GM23248 (cell line): ENCODE data around the gene SEC31B. TPM values are rescaled to one million over a fixed set of nuclear protein-coding genes. Genes with fewer than 3 reads are reported as not detected.

ENCODE experiments used
- DNase-seq: peaks from one replicate; pipeline ENCODE4 v3.0.0-alpha.2; 2015
- H2AFZ ChIP-seq: fragments of 200-600 bp; sonication (generic); 2 replicates; pipeline ENCODE4 v1.6.1; 2016; ENCODE audit warnings: antibody characterized with exemption
- H3F3A ChIP-seq: fragments of 200-600 bp; sonication (generic); 2 replicates; pipeline ENCODE4 v1.6.1; 2016; ENCODE audit warnings: mild to moderate bottlenecking, antibody characterized with exemption, mixed run types; ENCODE audit not compliant: insufficient read depth
- H3K27ac ChIP-seq: fragments of 200-600 bp; sonication (generic); 2 replicates; pipeline ENCODE4 v1.5.1; 2016; ENCODE audit warnings: mild to moderate bottlenecking
- H3K27me3 ChIP-seq: fragments of 200-600 bp; sonication (generic); replicated peaks from 2 replicates; pipeline ENCODE4 v1.6.1; 2016; ENCODE audit warnings: mild to moderate bottlenecking; ENCODE audit not compliant: insufficient read depth
- H3K36me3 ChIP-seq: fragments of 200-600 bp; sonication (generic); 2 replicates; pipeline ENCODE4 v1.6.1; 2016; ENCODE audit warnings: low read depth, mild to moderate bottlenecking
- H3K4me1 ChIP-seq: fragments of 200-600 bp; sonication (generic); 2 replicates; pipeline ENCODE4 v1.6.1; 2016; ENCODE audit warnings: mild to moderate bottlenecking; ENCODE audit not compliant: insufficient read depth
- H3K4me2 ChIP-seq: fragments of 200-600 bp; sonication (generic); one replicate; pipeline ENCODE4 v1.6.1; 2016; ENCODE audit warnings: mild to moderate bottlenecking; ENCODE audit not compliant: unreplicated experiment
- H3K4me3 ChIP-seq: fragments of 200-600 bp; sonication (generic); 2 replicates; pipeline ENCODE4 v1.5.1; 2016; ENCODE audit warnings: mild to moderate bottlenecking
- H3K79me2 ChIP-seq: fragments of 200-600 bp; sonication (generic); 2 replicates; pipeline ENCODE4 v1.6.1; 2016; ENCODE audit warnings: mild to moderate bottlenecking; ENCODE audit not compliant: insufficient read depth
- H3K9ac ChIP-seq: fragments of 200-600 bp; sonication (generic); 2 replicates; pipeline ENCODE4 v1.6.1; 2016; ENCODE audit warnings: mild to moderate bottlenecking
- H3K9me2 ChIP-seq: fragments of 200-600 bp; sonication (generic); 2 replicates; pipeline ENCODE4 v1.6.1; 2016; ENCODE audit warnings: mixed run types, mild to moderate bottlenecking, moderate library complexity; ENCODE audit not compliant: insufficient read depth
- H3K9me3 ChIP-seq: fragments of 200-600 bp; sonication (generic); one replicate; pipeline ENCODE4 v1.6.1; 2017; ENCODE audit warnings: low read depth
- H4K20me1 ChIP-seq: fragments of 200-600 bp; sonication (generic); 2 replicates; pipeline ENCODE4 v1.6.0; 2016; ENCODE audit not compliant: insufficient read depth
- EZH2 ChIP-seq: fragments of 200-600 bp; sonication (generic); IDR thresholded peaks from 2 replicates; pipeline ENCODE4 v1.6.1; 2018; ENCODE audit warnings: antibody characterized with exemption, mild to moderate bottlenecking; ENCODE audit not compliant: insufficient read depth, poor library complexity, severe bottlenecking
- EZH2phosphoT487 ChIP-seq: fragments of 200-600 bp; sonication (generic); IDR thresholded peaks from 2 replicates; pipeline ENCODE4 v1.6.1; 2018; ENCODE audit warnings: antibody characterized with exemption, moderate library complexity, mild to moderate bottlenecking, low read depth; ENCODE audit not compliant: insufficient read depth
- WGBS, 2 experiments: methylation state at CpG; one replicate each; pipeline ENCODE4 v1.1.6; 2015 to 2017; ENCODE audit warnings: low lambda C conversion rate in 2 of 2, low coverage in 1 of 2; ENCODE audit errors: missing lambda C conversion rate in 2 of 2; 5-methylcytosine and 5-hydroxymethylcytosine counted together
- in situ Hi-C: fragments of 300-500 bp; cut with MboI; formaldehyde crosslinking; loops from 2 replicates; pipeline ENCODE4 v1.15.0; 2020
- polyA plus RNA-seq: library from polyadenylated mRNA; unstranded; fragments of >200 nt; fragmentation: Nextera tagmentation; extraction: Ambion mirVana; gene quantifications from 2 replicates; pipeline ENCODE4 v1.2.1, GENCODE V29; 2016
- total RNA-seq: library from RNA; depleted of rRNA; stranded (reverse); fragments of >200 nt; shearing (Covaris generic); gene quantifications from 2 replicates; pipeline ENCODE4 v1.2.3, GENCODE V29; 2014; rRNA removed

The SEC31B gene
- total and polyA plus RNA-seq, 2 experiments from 2014 or later = 2.5 to 4.5 TPM

DNA sequence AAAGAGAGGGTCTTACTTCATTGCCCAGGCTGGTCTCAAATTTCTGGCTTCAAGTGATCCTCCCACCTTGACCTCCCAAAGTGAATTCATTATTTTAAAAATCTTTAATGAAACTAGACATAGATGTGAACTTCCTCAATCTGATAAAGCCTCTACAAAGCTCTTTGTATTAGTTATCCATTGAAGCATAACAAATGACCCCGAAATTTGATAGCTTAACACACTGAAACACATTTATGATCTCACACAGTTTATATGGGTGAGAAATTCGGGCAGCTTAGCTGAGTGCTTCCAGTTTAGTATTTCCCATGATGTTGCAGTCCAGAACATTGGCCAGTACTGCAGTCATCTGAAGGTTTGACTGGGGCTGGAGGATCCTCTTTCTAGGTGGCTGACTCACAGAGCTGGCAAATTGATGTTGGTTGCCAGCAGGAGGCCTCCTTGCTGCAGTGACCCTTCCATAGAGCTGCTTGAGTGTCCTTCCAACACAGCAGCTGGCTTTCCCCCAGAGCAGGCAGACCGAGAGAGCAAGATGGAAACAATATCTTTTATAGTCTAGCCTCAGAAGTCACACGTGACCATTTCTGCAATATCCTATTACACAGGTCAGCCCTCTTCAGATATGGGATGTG lies 73.4 kb downstream of the SEC31B start:
- WGBS, 2 experiments = 20 to 29% methylated on average over 4 of the region's 4 CpGs
- no peak overlapping the region for H3K9ac ChIP-seq

DNA sequence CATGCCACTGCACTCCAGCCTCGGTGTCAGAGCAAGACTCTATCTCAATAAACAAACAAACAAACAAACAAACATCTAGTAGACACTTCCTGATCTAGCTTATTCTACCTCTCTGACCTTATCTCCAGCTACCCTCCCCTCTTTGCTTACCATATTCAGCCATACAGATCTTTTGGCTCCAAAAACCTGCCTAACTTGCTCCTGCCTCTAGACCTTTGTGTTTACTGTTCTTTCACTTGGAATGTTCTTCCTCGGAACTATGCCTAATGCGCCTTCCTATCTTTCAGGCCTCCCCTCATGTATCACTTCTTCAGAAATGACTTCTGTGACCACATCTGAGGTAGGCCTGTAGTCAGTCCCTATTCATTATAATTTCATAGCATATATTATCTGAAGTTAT lies 77.1 kb downstream of the SEC31B start:
- no peak overlapping the region for H3K27ac ChIP-seq
- peaks cover 10% of the 10 kb centered on the region for H3K27me3 ChIP-seq
- H3K4me3 ChIP-seq = no peak overlapping the region
- H2AFZ ChIP-seq = no peak overlapping the region
- no peak overlapping the region for H3K9ac ChIP-seq
- 82 to 83% methylated on average over 3 of the region's 3 CpGs for WGBS, 2 experiments
- DNase-seq = no peak
- H3F3A ChIP-seq = no peaks in the 10 kb centered on the region
- no peaks in the 10 kb centered on the region; the same call in 1 of the 2 replicates for H4K20me1 ChIP-seq
- TF ChIP-seq EZH2 (no peak), EZH2phosphoT487 (no peak)
- no peaks in the 10 kb centered on the region for H3K9me3 ChIP-seq
- no peaks in the 10 kb centered on the region for H3K4me1 ChIP-seq
- in situ Hi-C loops = no loop called here
- H3K79me2 ChIP-seq = no peaks in the 10 kb centered on the region
- H3K36me3 ChIP-seq = no peaks in the 10 kb centered on the region
- H3K9me2 ChIP-seq = no peaks in the 10 kb centered on the region
- H3K4me2 ChIP-seq = no peak overlapping the region

More for the DNA sequence above, 73.4 kb downstream of the SEC31B start:
- no peaks in the 10 kb centered on the region for H3F3A ChIP-seq
- H4K20me1 ChIP-seq = no peaks in the 10 kb centered on the region; the same call in 1 of the 2 replicates
- H2AFZ ChIP-seq = no peak overlapping the region
- TF ChIP-seq EZH2phosphoT487 (no peak), EZH2 (no peak)
- H3K4me2 ChIP-seq = no peak overlapping the region
- H3K4me1 ChIP-seq = no peaks in the 10 kb centered on the region
- in situ Hi-C loops = no loop called here
- H3K79me2 ChIP-seq = no peaks in the 10 kb centered on the region
- H3K9me3 ChIP-seq = no peaks in the 10 kb centered on the region
- no peak overlapping the region for H3K27ac ChIP-seq
- no peaks in the 10 kb centered on the region for H3K9me2 ChIP-seq
- no peak overlapping the region for H3K4me3 ChIP-seq
- DNase-seq = no peak
- H3K27me3 ChIP-seq = peaks cover 14% of the 10 kb centered on the region
- H3K36me3 ChIP-seq = no peaks in the 10 kb centered on the region

DNA sequence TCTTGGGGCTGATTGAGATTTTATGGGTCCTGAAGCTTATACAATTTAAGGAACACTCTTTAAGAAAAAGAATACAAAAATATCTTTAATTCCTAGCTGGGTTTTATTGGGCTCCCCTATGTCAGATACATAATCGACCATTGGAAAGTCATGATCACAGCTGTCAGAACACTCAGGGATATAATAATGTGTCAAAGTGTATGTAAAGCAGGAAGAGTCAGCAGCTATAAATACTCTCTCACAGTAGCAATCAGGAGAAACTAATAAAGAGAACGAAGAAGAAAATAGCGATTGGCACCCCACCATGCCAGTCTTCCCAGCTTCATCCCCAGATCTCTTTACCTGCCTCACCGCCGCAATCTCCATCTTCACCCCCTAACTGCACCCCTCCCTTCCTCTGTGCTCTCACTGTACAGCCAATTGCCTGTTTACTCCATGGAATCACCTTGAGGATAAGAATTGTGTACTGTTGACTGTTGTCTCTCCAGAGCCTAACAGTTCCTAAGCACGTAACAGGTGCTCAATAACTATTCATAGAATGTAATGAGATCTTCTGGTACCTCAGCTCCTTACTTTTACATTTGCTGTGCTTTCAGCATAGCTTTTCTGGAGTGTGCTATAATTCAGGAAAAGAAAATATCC lies 80.9 kb downstream of the SEC31B start:
- Histone ChIP-seq H2AFZ (no peak overlapping the region), H3K36me3 (no peaks in the 10 kb centered on the region), H3K4me2 (no peak overlapping the region), H3K79me2 (no peaks in the 10 kb centered on the region), H3K27ac (no peak overlapping the region), H4K20me1 (no peaks in the 10 kb centered on the region; the same call in 1 of the 2 replicates), H3K9ac (no peak overlapping the region), H3K27me3 (peaks cover 2% of the 10 kb centered on the region), H3K4me1 (no peaks in the 10 kb centered on the region), H3F3A (no peaks in the 10 kb centered on the region), H3K9me3 (no peaks in the 10 kb centered on the region), H3K9me2 (no peaks in the 10 kb centered on the region), H3K4me3 (no peak overlapping the region)
- no peak for DNase-seq
- TF ChIP-seq EZH2phosphoT487 = no peak
- TF ChIP-seq EZH2 = no peak
- in situ Hi-C loops = no loop called here
- 82 to 85% methylated on average over 6 of the region's 6 CpGs for WGBS, 2 experiments

Other genes starting within 250 kb of the SEC31B start
- 56.7 and 72.6 TPM in 2 replicates for gene BLOC1S2, start 233.2 kb downstream of the SEC31B start, total RNA-seq
- 90.8 and 97.6 TPM in 2 replicates for gene BLOC1S2, start 233.2 kb downstream of the SEC31B start, polyA plus RNA-seq
- not detected in 2 replicates for gene PKD2L1, start 189.6 kb downstream of the SEC31B start, total RNA-seq
- gene PKD2L1, start 189.6 kb downstream of the SEC31B start, polyA plus RNA-seq = not detected in 2 replicates
- gene SCD, start 172.6 kb downstream of the SEC31B start, total RNA-seq = 19.5 and 24.2 TPM in 2 replicates
- gene SCD, start 172.6 kb downstream of the SEC31B start, polyA plus RNA-seq = 18.6 and 19.5 TPM in 2 replicates
- not detected in 2 replicates for gene WNT8B, start 56.9 kb downstream of the SEC31B start, total RNA-seq
- gene WNT8B, start 56.9 kb downstream of the SEC31B start, polyA plus RNA-seq = not detected in 2 replicates
- 123 and 124 TPM in 2 replicates for gene NDUFB8, start 10.0 kb upstream of the SEC31B start, total RNA-seq
- gene NDUFB8, start 10.0 kb upstream of the SEC31B start, polyA plus RNA-seq = 294 and 324 TPM in 2 replicates
- gene HIF1AN, start 16.1 kb upstream of the SEC31B start, total RNA-seq = 5.4 and 9.8 TPM in 2 replicates
- 35.2 and 36.7 TPM in 2 replicates for gene HIF1AN, start 16.1 kb upstream of the SEC31B start, polyA plus RNA-seq
- gene PAX2, start 225.7 kb upstream of the SEC31B start, total RNA-seq = not detected in 2 replicates
- not detected in 2 replicates for gene PAX2, start 225.7 kb upstream of the SEC31B start, polyA plus RNA-seq